Measurements from ENCODE around the gene MUC7. TPM values are rescaled to one million over a fixed set of nuclear protein-coding genes. Genes with fewer than 3 reads are reported as not detected.

The MUC7 gene
- total RNA-seq, 1 donor from 2014 or later: not detected

DNA sequence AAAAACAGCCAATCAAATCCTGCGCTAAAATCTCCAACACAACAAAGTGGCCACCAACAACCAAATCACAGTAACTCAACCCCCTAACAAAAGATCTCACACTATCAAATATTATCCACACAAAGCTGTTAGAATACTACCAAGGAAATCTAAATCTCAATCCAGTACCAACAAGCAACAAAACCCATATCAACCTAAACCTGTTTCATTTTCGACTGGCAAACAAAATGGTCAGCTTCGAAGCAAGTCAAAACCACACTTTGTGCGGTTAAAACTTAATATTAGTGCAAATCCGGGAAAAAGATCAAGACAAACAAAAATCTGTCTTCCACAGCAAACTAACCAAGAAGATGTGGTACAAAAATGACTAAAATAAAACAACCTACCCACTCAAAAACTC is 28.7 kb upstream of the MUC7 start:
- Mint-ChIP-seq H3K9me3 (ENCODE audit: low read depth) (no peaks in the 10 kb centered on the region), H3K36me3 (ENCODE audit: low read depth) (no peaks in the 10 kb centered on the region), H3K4me1 (ENCODE audit: low read depth) (no peaks in the 10 kb centered on the region), H3K27me3 (ENCODE audit: low read depth) (peaks cover 10% of the 10 kb centered on the region), H3K27ac (ENCODE audit: unreplicated experiment) (no peak overlapping the region), H3K4me3 (ENCODE audit: unreplicated experiment) (no peak overlapping the region)
- TF ChIP-seq, protein P1, sequence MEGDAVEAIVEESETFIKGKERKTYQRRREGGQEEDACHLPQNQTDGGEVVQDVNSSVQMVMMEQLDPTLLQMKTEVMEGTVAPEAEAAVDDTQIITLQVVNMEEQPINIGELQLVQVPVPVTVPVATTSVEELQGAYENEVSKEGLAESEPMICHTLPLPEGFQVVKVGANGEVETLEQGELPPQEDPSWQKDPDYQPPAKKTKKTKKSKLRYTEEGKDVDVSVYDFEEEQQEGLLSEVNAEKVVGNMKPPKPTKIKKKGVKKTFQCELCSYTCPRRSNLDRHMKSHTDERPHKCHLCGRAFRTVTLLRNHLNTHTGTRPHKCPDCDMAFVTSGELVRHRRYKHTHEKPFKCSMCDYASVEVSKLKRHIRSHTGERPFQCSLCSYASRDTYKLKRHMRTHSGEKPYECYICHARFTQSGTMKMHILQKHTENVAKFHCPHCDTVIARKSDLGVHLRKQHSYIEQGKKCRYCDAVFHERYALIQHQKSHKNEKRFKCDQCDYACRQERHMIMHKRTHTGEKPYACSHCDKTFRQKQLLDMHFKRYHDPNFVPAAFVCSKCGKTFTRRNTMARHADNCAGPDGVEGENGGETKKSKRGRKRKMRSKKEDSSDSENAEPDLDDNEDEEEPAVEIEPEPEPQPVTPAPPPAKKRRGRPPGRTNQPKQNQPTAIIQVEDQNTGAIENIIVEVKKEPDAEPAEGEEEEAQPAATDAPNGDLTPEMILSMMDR (IDR thresholded peaks at IDR 0.05): no peak
- DNase-seq (ENCODE audit: low spot score): no peak

GRCh38 chr4:70449220-70449619 is 22.8 kb upstream of the MUC7 start:
- no peaks in the 10 kb centered on the region for H3K4me1 Mint-ChIP-seq (ENCODE audit: low read depth)
- no peaks in the 10 kb centered on the region for H3K36me3 Mint-ChIP-seq (ENCODE audit: low read depth)
- DNase-seq (ENCODE audit: low spot score): no peak
- no peaks in the 10 kb centered on the region for H3K27me3 Mint-ChIP-seq (ENCODE audit: low read depth)
- TF ChIP-seq, protein P1 (IDR thresholded peaks at IDR 0.05): no peak
- no peak overlapping the region for H3K27ac Mint-ChIP-seq (ENCODE audit: unreplicated experiment)
- no peak overlapping the region for H3K4me3 Mint-ChIP-seq (ENCODE audit: unreplicated experiment)
- H3K9me3 Mint-ChIP-seq (ENCODE audit: low read depth): peaks cover 18% of the 10 kb centered on the region

DNA sequence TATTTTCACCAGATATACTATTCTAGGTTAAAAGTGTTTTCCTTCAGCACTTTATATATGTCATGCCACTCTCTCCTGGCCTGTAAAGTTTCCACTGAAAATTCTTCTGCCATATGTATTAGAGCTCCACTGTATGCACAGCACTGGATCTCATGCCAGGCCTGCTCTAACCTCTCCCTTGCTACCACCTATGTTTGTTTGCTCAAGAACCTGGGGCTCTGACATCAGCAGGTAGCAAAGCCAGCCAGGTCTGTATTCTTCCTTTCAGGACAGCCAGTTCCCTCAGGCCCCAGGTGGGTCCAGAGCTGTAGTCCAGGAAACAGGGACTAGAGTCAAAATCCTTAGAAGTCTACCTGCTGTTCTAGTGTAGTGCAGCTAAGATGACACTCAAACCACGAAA is 19.1 kb upstream of the MUC7 start:
- no peaks in the 10 kb centered on the region for H3K4me1 Mint-ChIP-seq (ENCODE audit: low read depth)
- no peak for DNase-seq (ENCODE audit: low spot score)
- no peak overlapping the region for H3K27ac Mint-ChIP-seq (ENCODE audit: unreplicated experiment)
- peaks cover 7% of the 10 kb centered on the region for H3K27me3 Mint-ChIP-seq (ENCODE audit: low read depth)
- no peak overlapping the region for H3K4me3 Mint-ChIP-seq (ENCODE audit: unreplicated experiment)
- H3K9me3 Mint-ChIP-seq (ENCODE audit: low read depth): peaks cover 18% of the 10 kb centered on the region
- TF ChIP-seq, protein P1 (IDR thresholded peaks at IDR 0.05): no peak
- H3K36me3 Mint-ChIP-seq (ENCODE audit: low read depth): no peaks in the 10 kb centered on the region

- H3K9me3 Mint-ChIP-seq (ENCODE audit: low read depth): peaks cover 20% of the 10 kb centered on the region
- no peak overlapping the region for H3K4me3 Mint-ChIP-seq (ENCODE audit: unreplicated experiment)
- no peaks in the 10 kb centered on the region for H3K4me1 Mint-ChIP-seq (ENCODE audit: low read depth)
- TF ChIP-seq, protein P1 (IDR thresholded peaks at IDR 0.05): no peak
- no peak overlapping the region for H3K27ac Mint-ChIP-seq (ENCODE audit: unreplicated experiment)
- no peak for DNase-seq (ENCODE audit: low spot score)
- no peaks in the 10 kb centered on the region for H3K36me3 Mint-ChIP-seq (ENCODE audit: low read depth)
- peaks cover 2% of the 10 kb centered on the region for H3K27me3 Mint-ChIP-seq (ENCODE audit: low read depth)
These were observed 8.7 kb upstream of the MUC7 start for GRCh38 chr4:70463335-70463734.

- Mint-ChIP-seq H3K27me3 (ENCODE audit: low read depth) (no peaks in the 10 kb centered on the region), H3K27ac (ENCODE audit: unreplicated experiment) (no peak overlapping the region), H3K4me3 (ENCODE audit: unreplicated experiment) (no peak overlapping the region), H3K4me1 (ENCODE audit: low read depth) (peaks cover 8% of the 10 kb centered on the region), H3K9me3 (ENCODE audit: low read depth) (peaks cover 8% of the 10 kb centered on the region), H3K36me3 (ENCODE audit: low read depth) (no peaks in the 10 kb centered on the region)
- DNase-seq (ENCODE audit: low spot score): no peak
- TF ChIP-seq, protein P1 (IDR thresholded peaks at IDR 0.05): no peak
These were observed 1.7 kb downstream of the MUC7 start for GRCh38 chr4:70473679-70474078.

Data from chondrocyte (in vitro differentiated cells).